AG09319 (cell line): Measurements from ENCODE around the gene MUC5AC.

ENCODE experiments used
- DNase-seq: peaks from one replicate; pipeline ENCODE4 v3.0.0-alpha.2; 2010; ENCODE audit warnings: low read depth; ENCODE audit errors: extremely low read depth
- TF ChIP-seq, protein P1 (sequence below): IDR thresholded peaks from 2 replicates; pipeline ENCODE4 v1.5.1; 2011; ENCODE audit warnings: low read depth, mild to moderate bottlenecking, inconsistent platforms, low read length, moderate library complexity

The MUC5AC gene

DNA sequence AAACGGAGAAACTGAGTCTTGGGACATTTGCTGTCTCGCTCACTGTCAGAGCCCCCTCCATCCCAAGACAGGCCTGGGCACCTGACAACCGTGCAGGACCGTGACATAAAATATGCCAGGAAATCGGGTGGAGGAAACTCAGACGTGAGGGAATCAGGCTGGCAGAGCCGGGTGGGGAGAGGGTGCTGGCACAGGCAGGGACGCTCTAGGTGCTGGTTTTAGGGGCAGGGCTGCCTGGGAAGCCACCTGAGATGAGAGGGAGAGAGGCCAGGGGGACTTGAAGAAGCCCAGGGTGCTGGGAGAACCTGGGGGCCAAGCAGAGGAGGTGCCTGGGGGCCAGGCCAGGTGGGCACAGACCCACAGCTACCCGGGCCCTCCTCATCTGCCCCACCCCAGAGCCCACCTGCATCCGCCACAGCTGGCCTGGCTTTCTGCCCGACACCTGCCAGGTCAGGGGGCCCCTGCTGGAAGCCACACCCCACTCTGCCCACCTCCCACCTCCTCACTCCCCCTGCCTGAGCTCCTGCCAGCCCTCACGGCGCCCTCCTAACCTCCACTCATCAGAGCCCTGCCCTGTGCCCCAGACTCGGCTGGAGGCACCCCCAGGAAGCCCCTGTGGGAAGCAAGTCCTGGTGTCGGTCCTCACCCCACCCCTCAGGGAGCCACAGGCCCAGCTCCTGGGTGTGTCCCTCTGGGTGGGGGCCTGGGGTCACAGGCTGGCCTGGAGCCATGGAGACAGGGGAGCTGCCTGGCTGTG lies 27.3 kb upstream of the MUC5AC start:
- DNase-seq, result no peak
- TF ChIP-seq, protein P1, sequence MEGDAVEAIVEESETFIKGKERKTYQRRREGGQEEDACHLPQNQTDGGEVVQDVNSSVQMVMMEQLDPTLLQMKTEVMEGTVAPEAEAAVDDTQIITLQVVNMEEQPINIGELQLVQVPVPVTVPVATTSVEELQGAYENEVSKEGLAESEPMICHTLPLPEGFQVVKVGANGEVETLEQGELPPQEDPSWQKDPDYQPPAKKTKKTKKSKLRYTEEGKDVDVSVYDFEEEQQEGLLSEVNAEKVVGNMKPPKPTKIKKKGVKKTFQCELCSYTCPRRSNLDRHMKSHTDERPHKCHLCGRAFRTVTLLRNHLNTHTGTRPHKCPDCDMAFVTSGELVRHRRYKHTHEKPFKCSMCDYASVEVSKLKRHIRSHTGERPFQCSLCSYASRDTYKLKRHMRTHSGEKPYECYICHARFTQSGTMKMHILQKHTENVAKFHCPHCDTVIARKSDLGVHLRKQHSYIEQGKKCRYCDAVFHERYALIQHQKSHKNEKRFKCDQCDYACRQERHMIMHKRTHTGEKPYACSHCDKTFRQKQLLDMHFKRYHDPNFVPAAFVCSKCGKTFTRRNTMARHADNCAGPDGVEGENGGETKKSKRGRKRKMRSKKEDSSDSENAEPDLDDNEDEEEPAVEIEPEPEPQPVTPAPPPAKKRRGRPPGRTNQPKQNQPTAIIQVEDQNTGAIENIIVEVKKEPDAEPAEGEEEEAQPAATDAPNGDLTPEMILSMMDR, result no peak

DNA sequence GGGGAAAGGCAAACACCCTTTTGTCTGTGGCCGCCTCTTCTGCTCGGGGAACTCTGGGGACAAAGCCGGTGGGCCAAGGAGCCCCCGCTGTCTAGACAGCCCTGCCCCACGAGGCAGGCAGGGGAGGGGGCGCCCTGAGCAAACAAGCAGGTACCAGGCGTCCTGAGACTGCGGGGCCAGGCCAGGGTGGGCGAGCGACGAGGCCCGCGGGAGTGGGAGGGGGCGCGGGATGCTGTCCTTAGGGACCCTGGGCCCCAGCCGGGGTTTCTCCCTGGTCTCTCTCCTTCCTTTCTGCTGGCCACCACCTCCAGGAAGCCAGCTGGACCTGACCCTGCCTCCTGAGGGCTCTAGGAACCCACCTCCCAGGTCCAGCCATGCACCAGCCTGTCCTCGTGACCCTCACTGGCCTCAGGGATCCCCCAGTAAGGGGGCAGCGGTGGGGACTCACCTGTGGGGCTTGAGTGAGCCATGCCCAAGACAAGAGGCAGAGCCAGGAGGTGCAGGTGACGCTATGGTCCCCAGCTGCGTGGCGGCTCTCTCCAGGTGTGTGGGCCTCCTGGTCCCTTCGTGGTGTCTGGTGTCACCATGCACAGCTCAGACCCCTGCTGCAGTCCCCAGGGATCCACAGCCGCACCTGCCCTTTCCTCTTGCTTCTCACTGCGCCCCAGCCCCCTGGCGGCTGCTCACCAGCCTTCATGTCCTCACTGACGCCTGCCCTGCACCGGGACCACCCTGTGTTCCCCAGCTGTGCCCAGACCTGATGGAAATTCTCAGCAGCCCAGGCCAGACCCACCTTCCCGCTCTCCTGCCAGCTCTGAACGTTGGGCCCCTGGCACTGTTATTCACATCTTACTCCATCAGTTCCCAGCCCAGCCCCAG lies 26.5 kb upstream of the MUC5AC start:
- TF ChIP-seq, protein P1, result no peak
- no peak for DNase-seq

DNA sequence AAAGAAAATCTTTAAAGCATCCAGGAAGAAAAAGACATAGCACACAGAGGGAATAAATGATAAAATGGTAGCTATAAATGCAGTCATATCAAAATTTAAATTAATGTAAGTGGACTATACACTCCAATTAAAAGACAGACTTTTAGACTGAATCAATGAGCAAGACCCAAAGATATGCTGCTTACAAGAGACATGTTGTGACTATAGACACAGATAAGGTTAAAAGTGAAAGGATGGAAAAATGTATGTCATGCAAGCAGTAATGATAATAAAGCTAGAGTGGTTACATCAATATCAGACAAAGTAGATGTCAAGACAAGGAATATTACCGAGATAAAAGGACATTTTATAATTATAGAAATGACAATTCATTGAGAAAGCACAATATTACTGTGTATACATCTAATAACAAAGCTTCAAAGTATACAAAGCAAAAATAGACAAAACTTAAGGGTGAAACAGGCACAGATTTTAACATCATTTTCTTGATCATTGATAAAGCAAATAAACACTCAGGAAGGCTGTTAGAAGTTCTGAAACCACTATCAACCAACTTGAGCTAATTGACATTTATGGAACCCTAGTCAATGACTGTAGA lies 22.8 kb upstream of the MUC5AC start:
- DNase-seq, result no peak
- TF ChIP-seq, protein P1, result no peak

DNA sequence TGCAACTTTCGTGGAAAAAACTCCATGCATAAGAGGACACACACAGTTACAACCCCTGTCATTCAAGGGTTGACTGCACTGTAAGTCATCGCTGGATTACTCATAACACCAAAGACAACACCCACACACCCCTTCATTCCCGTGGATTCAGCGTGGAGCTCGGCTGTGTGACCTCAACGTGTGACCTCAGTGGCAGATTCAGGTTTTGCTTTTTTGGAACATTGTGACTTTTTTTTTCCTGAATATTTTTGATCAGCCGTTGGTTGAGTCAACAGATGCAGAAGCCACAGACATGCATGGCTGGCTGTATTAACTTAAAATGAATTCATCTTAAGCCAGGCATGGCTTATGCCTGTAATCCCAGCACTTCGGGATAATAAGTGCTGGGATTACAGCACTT lies 19.7 kb upstream of the MUC5AC start:
- TF ChIP-seq, protein P1, result no peak
- DNase-seq, result no peak

DNA sequence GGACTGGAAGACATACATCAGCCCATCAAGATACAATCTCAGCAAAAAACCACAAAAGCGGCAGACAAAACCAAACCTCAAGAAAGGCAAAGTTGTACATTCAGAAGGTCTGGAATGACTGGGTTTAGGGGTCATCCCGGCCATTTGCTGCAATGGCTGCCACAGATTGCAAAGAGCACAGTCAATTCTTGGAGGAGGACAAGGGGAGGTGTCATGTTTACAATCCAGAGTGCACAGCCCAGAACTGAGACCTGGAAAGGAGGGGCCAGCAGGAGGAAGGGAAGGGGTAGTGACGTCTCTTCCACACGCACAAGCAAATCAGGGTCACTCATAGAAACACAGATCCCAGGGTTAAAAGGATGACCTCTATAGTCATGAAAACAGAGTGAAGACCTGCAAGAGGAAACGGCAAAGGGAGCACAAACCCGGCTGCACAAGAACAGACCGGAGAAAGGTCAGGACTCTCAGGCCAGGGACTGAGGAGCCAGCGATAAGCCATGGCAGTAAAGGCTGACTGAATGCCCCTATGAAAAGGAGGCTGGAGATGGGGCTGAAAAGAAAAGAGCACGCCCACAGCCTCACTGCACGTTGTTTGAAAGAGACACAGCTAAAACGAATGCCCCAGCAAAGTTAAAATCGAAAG lies 18.2 kb upstream of the MUC5AC start:
- DNase-seq, result no peak
- TF ChIP-seq, protein P1, result no peak

DNA sequence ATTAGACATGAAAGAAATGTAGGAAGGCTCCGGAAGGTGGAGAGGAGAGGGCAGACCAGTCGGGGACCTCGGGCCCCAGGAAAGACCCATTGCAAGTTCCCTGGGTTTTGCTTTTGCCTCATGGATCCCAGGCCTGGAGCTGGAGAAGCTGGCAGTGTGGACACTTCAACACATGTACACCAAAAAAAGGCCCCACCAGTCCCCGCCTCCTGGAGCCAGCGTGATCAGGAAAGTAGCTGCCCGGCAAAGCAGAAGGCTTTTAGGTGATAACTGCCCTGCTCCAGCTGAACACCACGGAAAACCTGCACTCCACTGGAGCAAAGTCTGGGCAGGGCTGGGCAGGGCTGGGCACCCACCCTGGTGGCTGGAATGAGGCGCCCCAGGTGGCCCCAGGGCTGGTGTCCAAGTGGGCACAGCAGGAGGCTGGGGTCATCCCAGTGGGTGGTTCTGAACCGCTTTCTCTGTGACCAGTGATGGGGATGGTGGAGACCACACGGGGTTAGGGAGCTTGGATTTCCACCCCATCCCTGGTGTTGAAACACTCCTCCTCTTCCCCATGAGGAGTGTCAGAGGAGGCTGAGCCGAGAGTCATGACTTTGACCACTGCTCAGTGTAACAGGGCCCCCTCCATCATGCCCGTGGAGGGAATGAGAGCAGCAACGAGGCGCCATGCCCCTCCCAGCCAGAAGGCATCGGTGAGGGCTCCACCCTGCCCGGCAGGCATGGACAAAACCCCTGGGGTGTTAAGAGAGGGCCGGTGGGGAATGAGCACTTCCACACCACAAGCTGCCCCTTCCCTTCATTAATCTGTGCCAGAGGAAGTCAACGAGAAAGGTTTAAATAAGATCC lies 16.9 kb upstream of the MUC5AC start:
- TF ChIP-seq, protein P1, result no peak
- DNase-seq, result no peak
